ENCODE measurements around the gene EMP3.

DNA sequence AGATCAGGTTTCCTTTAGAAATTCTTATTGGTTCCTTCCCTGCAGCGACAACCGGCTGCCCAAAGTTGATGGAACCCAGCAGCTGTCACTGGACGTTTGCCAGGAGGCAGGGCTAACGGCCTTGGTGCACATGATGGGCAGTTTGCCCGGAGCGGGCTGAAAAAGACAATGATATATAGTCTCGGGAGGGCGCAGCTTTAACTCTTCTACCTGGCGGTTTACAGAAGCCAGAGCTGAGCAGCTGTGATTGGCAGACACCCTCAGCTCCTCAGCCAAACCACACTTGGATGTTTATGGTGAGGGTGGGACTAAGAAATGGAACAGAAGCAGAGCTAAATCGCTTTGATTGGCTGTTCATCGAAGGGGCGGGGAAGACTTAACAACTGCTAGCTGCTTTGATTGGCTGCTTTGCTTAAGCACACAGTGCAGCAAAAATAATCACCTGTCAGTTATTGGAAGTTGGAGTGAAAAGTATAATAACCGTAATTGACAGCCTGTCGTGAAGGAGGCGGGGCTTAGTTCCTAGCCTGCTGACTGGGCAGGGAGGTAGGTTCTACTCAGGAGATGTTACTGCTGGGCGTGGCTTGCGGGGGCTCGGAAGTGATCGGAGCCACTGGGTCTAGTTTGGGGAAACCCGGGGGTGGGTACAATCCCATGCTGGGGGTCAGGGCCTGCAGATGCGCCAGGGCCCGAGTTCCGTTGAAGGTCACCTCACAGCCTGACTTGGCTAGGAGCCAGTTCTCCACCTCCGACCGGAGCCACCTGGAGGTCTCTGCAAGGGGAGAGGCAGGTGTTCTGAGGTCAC, 7.5 kb downstream of the EMP3 start:
- TF ChIP-seq POLR2A (IDR thresholded peaks at IDR 0.05), result peak in 3 of 4 donors; percentile 13 to 75 (median 45)
- TF ChIP-seq, protein P1, sequence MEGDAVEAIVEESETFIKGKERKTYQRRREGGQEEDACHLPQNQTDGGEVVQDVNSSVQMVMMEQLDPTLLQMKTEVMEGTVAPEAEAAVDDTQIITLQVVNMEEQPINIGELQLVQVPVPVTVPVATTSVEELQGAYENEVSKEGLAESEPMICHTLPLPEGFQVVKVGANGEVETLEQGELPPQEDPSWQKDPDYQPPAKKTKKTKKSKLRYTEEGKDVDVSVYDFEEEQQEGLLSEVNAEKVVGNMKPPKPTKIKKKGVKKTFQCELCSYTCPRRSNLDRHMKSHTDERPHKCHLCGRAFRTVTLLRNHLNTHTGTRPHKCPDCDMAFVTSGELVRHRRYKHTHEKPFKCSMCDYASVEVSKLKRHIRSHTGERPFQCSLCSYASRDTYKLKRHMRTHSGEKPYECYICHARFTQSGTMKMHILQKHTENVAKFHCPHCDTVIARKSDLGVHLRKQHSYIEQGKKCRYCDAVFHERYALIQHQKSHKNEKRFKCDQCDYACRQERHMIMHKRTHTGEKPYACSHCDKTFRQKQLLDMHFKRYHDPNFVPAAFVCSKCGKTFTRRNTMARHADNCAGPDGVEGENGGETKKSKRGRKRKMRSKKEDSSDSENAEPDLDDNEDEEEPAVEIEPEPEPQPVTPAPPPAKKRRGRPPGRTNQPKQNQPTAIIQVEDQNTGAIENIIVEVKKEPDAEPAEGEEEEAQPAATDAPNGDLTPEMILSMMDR (IDR thresholded peaks at IDR 0.05), result no peak

All from upper lobe of left lung (tissue), 4 donors.